Glutamatergic neuron (in vitro differentiated cells): ENCODE data around the gene ERAS. TPM values are rescaled to one million over a fixed set of nuclear protein-coding genes. Genes with fewer than 3 reads are reported as not detected.
A peak's percentile ranks its signal among the peaks of the same experiment; 100 is the strongest.

Source experiments
- DNase-seq: peaks from one replicate; pipeline ENCODE4 v3.0.0; 2022
- H3K27ac Mint-ChIP-seq: one replicate; pipeline ENCODE4 v1.8.0; 2020; ENCODE audit warnings: mild to moderate bottlenecking, mixed read lengths, inconsistent platforms; ENCODE audit not compliant: unreplicated experiment
- H3K27me3 Mint-ChIP-seq: one replicate; pipeline ENCODE4 v1.8.0; 2020; ENCODE audit warnings: mild to moderate bottlenecking, moderate library complexity, mixed read lengths, inconsistent platforms; ENCODE audit not compliant: unreplicated experiment
- H3K36me3 Mint-ChIP-seq: one replicate; pipeline ENCODE4 v1.8.0; 2020; ENCODE audit warnings: mild to moderate bottlenecking, mixed read lengths, inconsistent platforms; ENCODE audit not compliant: unreplicated experiment
- H3K4me1 Mint-ChIP-seq: one replicate; pipeline ENCODE4 v1.8.0; 2020; ENCODE audit warnings: mild to moderate bottlenecking, low read depth, mixed read lengths, inconsistent platforms; ENCODE audit not compliant: unreplicated experiment
- H3K4me3 Mint-ChIP-seq: one replicate; pipeline ENCODE4 v1.8.0; 2020; ENCODE audit warnings: mild to moderate bottlenecking, mixed read lengths, inconsistent platforms; ENCODE audit not compliant: unreplicated experiment
- H3K9me3 Mint-ChIP-seq: one replicate; pipeline ENCODE4 v1.8.0; 2020; ENCODE audit warnings: mild to moderate bottlenecking, moderate library complexity, mixed read lengths, inconsistent platforms; ENCODE audit not compliant: unreplicated experiment
- total RNA-seq: library from RNA; stranded (reverse); fragmentation: NEBNext Ultra II Directional; extraction: Animal tissue kit (Norgen Biotek cat#: 25700); gene quantifications from one replicate; pipeline ENCODE4 v1.2.1, GENCODE V29; 2021; ENCODE audit not compliant: unreplicated experiment
- TF ChIP-seq, protein P1 (sequence below): fragments of 200-600 bp; sonication (generic); IDR thresholded peaks from one replicate; pipeline ENCODE4 v1.5.0; 2021; ENCODE audit not compliant: partially characterized antibody, unreplicated experiment

Gene ERAS
- total RNA-seq, 1 donor from 2014 or later, result not detected

DNA sequence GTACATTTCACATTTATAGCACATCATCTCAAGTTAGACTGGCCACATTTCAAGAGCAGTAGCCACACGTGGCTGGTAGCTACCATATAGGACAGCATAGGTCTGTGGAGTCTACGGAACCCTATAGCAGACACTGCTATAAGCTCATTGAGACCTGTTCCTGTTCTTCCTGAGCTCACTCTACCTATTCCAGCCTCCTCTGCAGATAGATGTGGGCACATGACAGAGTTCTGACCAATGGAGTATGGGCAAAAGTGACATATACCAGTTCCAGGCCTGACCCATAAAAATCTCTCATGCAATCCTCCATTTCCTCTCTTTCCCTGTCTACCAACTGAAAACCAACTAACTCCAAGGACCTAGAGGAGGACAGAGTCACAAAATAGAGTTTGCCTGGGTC is 28.0 kb upstream of the ERAS start:
- peaks cover 12% of the 10 kb centered on the region for H3K9me3 Mint-ChIP-seq
- no peak overlapping the region for H3K4me3 Mint-ChIP-seq
- no peak for DNase-seq

DNA sequence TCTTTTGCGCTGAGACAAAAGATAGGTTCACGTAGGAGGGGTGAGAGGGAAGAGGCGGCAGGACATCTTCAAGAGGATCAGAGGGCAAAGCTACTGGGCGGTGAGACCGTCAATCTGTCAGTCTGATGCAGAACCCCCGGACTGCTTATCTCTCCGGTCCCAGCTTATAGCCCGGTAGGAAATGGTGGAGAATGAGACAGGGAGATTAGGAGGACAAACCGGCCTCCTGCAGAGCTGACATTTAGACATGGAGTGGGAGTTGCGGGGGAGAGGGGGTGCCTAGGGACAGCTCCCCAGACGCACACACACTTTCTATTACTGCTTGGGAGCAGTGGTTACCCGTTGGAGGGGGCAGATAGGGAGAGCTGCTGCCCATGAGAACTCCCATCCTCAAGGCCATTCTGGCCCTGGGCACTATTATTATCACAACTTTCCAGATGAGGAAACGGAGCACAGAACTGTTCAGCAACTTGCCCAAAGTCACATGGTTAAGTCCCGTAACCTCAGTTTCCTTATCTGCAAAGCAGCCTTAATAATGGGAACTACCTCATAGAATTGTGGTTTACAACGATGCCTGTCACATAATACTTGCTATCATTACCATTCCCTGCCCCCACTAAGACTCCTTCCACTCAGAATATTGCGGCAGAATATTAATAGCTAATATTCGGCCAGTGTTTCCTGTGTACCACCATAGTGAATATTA is 25.6 kb upstream of the ERAS start:
- H3K4me1 Mint-ChIP-seq, result no peaks in the 10 kb centered on the region
- DNase-seq, result no peak
- TF ChIP-seq, protein P1, sequence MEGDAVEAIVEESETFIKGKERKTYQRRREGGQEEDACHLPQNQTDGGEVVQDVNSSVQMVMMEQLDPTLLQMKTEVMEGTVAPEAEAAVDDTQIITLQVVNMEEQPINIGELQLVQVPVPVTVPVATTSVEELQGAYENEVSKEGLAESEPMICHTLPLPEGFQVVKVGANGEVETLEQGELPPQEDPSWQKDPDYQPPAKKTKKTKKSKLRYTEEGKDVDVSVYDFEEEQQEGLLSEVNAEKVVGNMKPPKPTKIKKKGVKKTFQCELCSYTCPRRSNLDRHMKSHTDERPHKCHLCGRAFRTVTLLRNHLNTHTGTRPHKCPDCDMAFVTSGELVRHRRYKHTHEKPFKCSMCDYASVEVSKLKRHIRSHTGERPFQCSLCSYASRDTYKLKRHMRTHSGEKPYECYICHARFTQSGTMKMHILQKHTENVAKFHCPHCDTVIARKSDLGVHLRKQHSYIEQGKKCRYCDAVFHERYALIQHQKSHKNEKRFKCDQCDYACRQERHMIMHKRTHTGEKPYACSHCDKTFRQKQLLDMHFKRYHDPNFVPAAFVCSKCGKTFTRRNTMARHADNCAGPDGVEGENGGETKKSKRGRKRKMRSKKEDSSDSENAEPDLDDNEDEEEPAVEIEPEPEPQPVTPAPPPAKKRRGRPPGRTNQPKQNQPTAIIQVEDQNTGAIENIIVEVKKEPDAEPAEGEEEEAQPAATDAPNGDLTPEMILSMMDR, result no peak
- H3K27ac Mint-ChIP-seq, result peak overlapping the region; percentile 96
- H3K9me3 Mint-ChIP-seq, result peaks cover 9% of the 10 kb centered on the region
- peaks cover 6% of the 10 kb centered on the region for H3K27me3 Mint-ChIP-seq
- H3K36me3 Mint-ChIP-seq, result no peaks in the 10 kb centered on the region
- peak overlapping the region; percentile 95 for H3K4me3 Mint-ChIP-seq

More for the DNA sequence above, 28.0 kb upstream of the ERAS start:
- Mint-ChIP-seq H3K4me1 (peaks cover 3% of the 10 kb centered on the region), H3K36me3 (no peaks in the 10 kb centered on the region), H3K27me3 (peaks cover 6% of the 10 kb centered on the region), H3K27ac (no peak overlapping the region)
- TF ChIP-seq, protein P1, result no peak

DNA sequence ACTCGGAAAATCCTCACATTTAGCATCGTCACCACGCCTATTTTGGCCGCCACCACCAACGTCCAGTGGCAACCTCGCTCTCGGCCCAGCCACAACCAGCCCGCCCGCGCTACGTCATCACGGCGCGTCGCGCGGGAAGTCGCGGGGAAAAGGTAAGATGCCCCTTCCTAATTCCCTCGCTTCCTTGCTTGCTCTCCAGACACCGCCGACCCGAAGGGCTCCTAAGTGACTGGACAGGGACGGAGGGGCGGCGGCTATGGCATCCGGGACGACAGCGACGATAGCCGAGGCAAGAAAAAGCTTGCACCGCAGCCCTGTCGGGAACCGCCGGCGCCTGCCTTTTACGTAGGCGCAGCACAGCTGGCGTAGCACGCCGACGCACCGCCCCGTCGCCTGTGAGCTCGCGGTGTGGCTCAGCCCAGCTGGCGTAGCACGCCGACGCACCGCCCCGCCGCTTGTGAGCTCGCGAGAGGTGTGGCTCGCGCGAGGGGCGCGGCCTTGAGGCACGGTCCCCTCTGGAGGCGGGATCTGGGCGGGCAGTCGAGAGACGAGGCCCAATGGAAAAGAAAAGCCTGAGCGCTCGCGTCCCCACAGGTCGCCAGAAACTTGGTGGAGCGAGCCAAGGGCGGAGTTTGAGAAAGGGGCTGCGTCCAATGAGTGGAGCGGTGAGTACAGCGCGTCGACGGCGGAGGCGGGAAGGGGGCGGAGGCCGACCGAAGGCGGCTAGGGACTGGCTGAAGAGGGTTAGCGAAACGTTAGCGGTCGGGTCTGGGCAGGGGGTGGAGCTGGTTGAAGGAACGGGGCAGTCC is 24.8 kb upstream of the ERAS start, which contains the start of gene HDAC6:
Gene HDAC6 (plus strand): TSS at position 788 of the 809 bp plus-strand sequence. CDS start 626 bp downstream, outside the sequence.
- peak; percentile 91 for DNase-seq
- H3K27me3 Mint-ChIP-seq, result peaks cover 8% of the 10 kb centered on the region
- TF ChIP-seq, protein P1, result no peak
- H3K9me3 Mint-ChIP-seq, result peaks cover 9% of the 10 kb centered on the region
- H3K4me1 Mint-ChIP-seq, result no peaks in the 10 kb centered on the region
- H3K36me3 Mint-ChIP-seq, result no peaks in the 10 kb centered on the region
- H3K4me3 Mint-ChIP-seq, result peak within 1 kb of the TSS; percentile 95
- peak within 1 kb of the TSS; percentile 96 for H3K27ac Mint-ChIP-seq

DNA sequence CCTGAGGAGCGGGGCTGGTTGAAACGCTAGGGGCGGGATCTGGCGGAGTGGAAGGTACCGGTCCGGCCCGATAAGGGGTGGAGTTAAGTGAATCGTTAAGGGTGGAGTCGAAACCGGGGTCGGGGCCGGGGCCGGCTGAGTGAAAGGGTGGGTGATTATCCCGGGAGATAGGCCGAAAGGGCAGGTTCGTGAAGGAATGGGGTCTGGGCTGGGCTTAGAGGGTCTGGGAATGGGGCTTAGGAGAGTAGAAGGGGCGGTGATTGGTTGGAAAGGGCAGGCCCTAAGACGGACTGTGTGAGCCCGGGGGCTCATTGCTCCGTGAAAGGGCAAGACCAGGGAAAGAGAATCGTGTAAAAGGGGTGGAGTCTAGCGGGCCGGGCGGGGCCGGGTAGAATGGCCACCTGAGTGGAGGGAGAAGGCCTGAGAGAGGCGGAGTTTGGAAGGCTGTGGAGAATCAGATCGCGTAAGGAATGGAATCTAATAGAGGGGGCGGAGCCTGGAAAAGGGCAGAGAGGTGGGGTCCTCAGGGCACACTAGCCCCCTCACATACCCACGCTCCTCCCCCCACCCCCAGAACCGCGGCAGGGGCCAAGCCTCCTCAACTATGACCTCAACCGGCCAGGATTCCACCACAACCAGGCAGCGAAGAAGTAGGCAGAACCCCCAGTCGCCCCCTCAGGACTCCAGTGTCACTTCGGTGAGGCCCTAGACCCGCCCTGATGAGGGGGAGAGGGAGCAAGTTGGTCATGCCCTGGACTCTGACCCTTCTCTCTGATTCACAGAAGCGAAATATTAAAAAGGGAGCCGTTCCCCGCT is 24.0 kb upstream of the ERAS start:
- TF ChIP-seq, protein P1, result no peak
- H3K4me1 Mint-ChIP-seq, result no peaks in the 10 kb centered on the region
- DNase-seq, result peak; percentile 75
- peak overlapping the region; percentile 93 for H3K27ac Mint-ChIP-seq
- H3K36me3 Mint-ChIP-seq, result no peaks in the 10 kb centered on the region
- H3K27me3 Mint-ChIP-seq, result peaks cover 8% of the 10 kb centered on the region
- H3K4me3 Mint-ChIP-seq, result peak overlapping the region; percentile 95
- H3K9me3 Mint-ChIP-seq, result peaks cover 9% of the 10 kb centered on the region
